ENCODE data around the gene SEC24D. TPM values are rescaled to one million over a fixed set of nuclear protein-coding genes. Genes with fewer than 3 reads are reported as not detected.

The SEC24D gene
- total RNA-seq, 1 experiment from 2014 or later: 61.5 TPM

GRCh38 chr4:118739022-118739713, 96.8 kb downstream of the SEC24D start:
- H3K27me3 ChIP-seq (ENCODE audit: insufficient read depth, low read length): no peaks in the 10 kb centered on the region
- no peak for TF ChIP-seq CTCF (conservative IDR thresholded peaks at IDR 0.05)
- H3K23ac ChIP-seq (ENCODE audit: insufficient read length, low read depth, low read length): no peak overlapping the region
- no peak overlapping the region for H2AK5ac ChIP-seq (ENCODE audit: insufficient read length, low read length)
- no peak overlapping the region for H3K14ac ChIP-seq (ENCODE audit: insufficient read depth, low read length)
- no peak overlapping the region for H3K56ac ChIP-seq (ENCODE audit: insufficient read length, low read depth, low read length)
- no peaks in the 10 kb centered on the region for H3K9me3 ChIP-seq (ENCODE audit: control insufficient read depth, low read depth, low read length)
- no peaks in the 10 kb centered on the region; the same call in 1 of the 2 replicates for H3K4me1 ChIP-seq (ENCODE audit: insufficient read depth, low read length)
- no peaks in the 10 kb centered on the region for H3K79me1 ChIP-seq (ENCODE audit: insufficient read depth, low read depth, low read length, poor library complexity, severe bottlenecking)
- no peak overlapping the region for H3K18ac ChIP-seq (ENCODE audit: insufficient read length, low read depth, low read length)
- no peaks in the 10 kb centered on the region for H3K23me2 ChIP-seq (ENCODE audit: insufficient read length, low read depth, low read length, poor library complexity, severe bottlenecking)
- no peak overlapping the region for H3T11ph ChIP-seq (ENCODE audit: low read length)
- no peak overlapping the region for H2BK120ac ChIP-seq (ENCODE audit: low read depth, low read length, poor library complexity, severe bottlenecking)
- H2BK5ac ChIP-seq (ENCODE audit: insufficient read length, low read length): no peak overlapping the region
- no peak overlapping the region for H2BK12ac ChIP-seq (ENCODE audit: insufficient read length, low read depth, low read length)
- Mint-ChIP-seq H3K4me1 (no peaks in the 10 kb centered on the region), H3K9me3 (no peaks in the 10 kb centered on the region), H3K27ac (no peak overlapping the region), H3K36me3 (ENCODE audit: insufficient read depth in 1 of 3, low read depth in 3 of 3) (peaks cover 20 to 75% (median 44%) of the 10 kb centered on the region in 3 experiments), H3K4me3 (no peak overlapping the region), H3K27me3 (ENCODE audit: low read depth) (no peaks in the 10 kb centered on the region)
- no peak overlapping the region for H3K4me2 ChIP-seq (ENCODE audit: insufficient read depth, insufficient read length, low read length)
- H3K4ac ChIP-seq (ENCODE audit: low read depth, low read length): no peak overlapping the region
- H4K20me1 ChIP-seq (ENCODE audit: control insufficient read depth, insufficient read depth, insufficient read length): no peaks in the 10 kb centered on the region
- H4K5ac ChIP-seq (ENCODE audit: insufficient read length, low read depth, low read length): no peak overlapping the region
- no peaks in the 10 kb centered on the region for H3K79me2 ChIP-seq (ENCODE audit: insufficient read depth, low read length)
- H2AFZ ChIP-seq (ENCODE audit: low read length): no peak overlapping the region
- H3K9ac ChIP-seq (ENCODE audit: extremely low read depth, insufficient read length, low read length): no peak overlapping the region
- no peak overlapping the region for H3K27ac ChIP-seq (ENCODE audit: insufficient read length, low read depth, low read length)
- no peak overlapping the region for H4K8ac ChIP-seq (replicated peaks; ENCODE audit: insufficient read length, low read depth, low read length)
- H2BK20ac ChIP-seq (ENCODE audit: low read depth, low read length, poor library complexity, severe bottlenecking): no peak overlapping the region
- no CpG with 5 or more reads among the region's 2 CpGs for WGBS (ENCODE audit: extremely low coverage, insufficient read length, low lambda C conversion rate)
- H4K91ac ChIP-seq (ENCODE audit: insufficient read length, low read depth, low read length): no peak overlapping the region
- H2BK15ac ChIP-seq (ENCODE audit: low read depth, low read length): no peak overlapping the region
- no peak for DNase-seq
